Esophagus squamous epithelium (tissue), 5 donors: ENCODE data around the gene RIOX2. TPM values are rescaled to one million over a fixed set of nuclear protein-coding genes. Genes with fewer than 3 reads are reported as not detected.

ENCODE experiments used
- DNase-seq: peaks from one replicate; lab custom pipeline; 2025; lab: John Stamatoyannopoulos, UW
- H3K27ac ChIP-seq, 4 donors: fragments of 200-600 bp; sonication (generic); one replicate each; pipeline ENCODE4 v1.5.1; 2016 to 2019; ENCODE audit warnings: mild to moderate bottlenecking in 1 of 4
- H3K27me3 ChIP-seq, 4 donors: fragments of 200-600 bp; sonication (generic); 1 replicate in 3 of 4; 2 replicates in 1 of 4; pipeline versions ENCODE4 v1.5.1 to v1.6.0; 2017 to 2021; ENCODE audit warnings: antibody characterized with exemption in 1 of 4
- H3K36me3 ChIP-seq, 3 donors: fragments of 200-600 bp; sonication (generic); one replicate each; pipeline ENCODE4 v1.5.1; 2016 to 2019
- H3K4me1 ChIP-seq, 3 donors: fragments of 200-600 bp; sonication (generic); one replicate each; pipeline ENCODE4 v1.5.1; 2017 to 2019
- H3K4me3 ChIP-seq, 4 donors: fragments of 200-600 bp; sonication (generic); 1 replicate in 3 of 4; 2 replicates in 1 of 4; pipeline ENCODE4 v1.5.1; 2016 to 2019; ENCODE audit warnings: mild to moderate bottlenecking in 2 of 4, moderate library complexity in 1 of 4
- H3K9me3 ChIP-seq, 3 donors: fragments of 200-600 bp; sonication (generic); one replicate each; pipeline ENCODE4 v1.5.1; 2016 to 2019
- POLR2A ChIP-seq, 4 donors: fragments of 450-650 bp; IDR thresholded peaks; one replicate each; pipeline ENCODE4 v1.6.1; 2017; ENCODE audit warnings: antibody characterized with exemption in 4 of 4, mild to moderate bottlenecking in 4 of 4, moderate library complexity in 3 of 4
- WGBS, 2 donors: methylation state at CpG; one replicate each; pipeline ENCODE4 v1.1.5; 2018; 5-methylcytosine and 5-hydroxymethylcytosine counted together
- intact Hi-C: fragments of 100-400 bp; cut with DNase I; formaldehyde crosslinking; loops from one replicate; pipeline ENCODE4 v1.15.0; 2022
- total RNA-seq, 4 donors: library from RNA; depleted of rRNA; stranded (reverse); fragments of >200 nt; gene quantifications; one replicate each; pipeline ENCODE4 v1.1.0, GENCODE V29; 2016
- TF ChIP-seq, protein P1 (sequence below), 6 experiments: fragments of 450-650 bp in 4 of 6; fragments of 200-600 bp in 2 of 6; sonication (generic) in 2 of 6; IDR thresholded peaks; one replicate each; pipeline ENCODE4 v1.5.1; 2016 to 2019; ENCODE audit warnings: antibody characterized with exemption in 6 of 6, mild to moderate bottlenecking in 4 of 6, moderate library complexity in 4 of 6
- donor health status: DM: yes; HTN: yes; CAD: no.

The RIOX2 gene
- total RNA-seq, 4 donors from 2014 or later: 26.7 to 45.6 (median 41.1) TPM

- H3K4me1 ChIP-seq: peaks cover 0 to 29% (median 0%) of the 10 kb centered on the region in 3 donors
- TF ChIP-seq POLR2A (IDR thresholded peaks at IDR 0.05): no peak
These were observed 9.7 kb upstream of the RIOX2 start for GRCh38 chr3:97981886-97982285.

GRCh38 chr3:97979610-97980009 lies 7.4 kb upstream of the RIOX2 start:
- Histone ChIP-seq H3K27ac (no peak overlapping the region), H3K36me3 (no peaks in the 10 kb centered on the region), H3K27me3 (no peaks in the 10 kb centered on the region), H3K4me3 (no peak overlapping the region), H3K9me3 (no peaks in the 10 kb centered on the region), H3K4me1 (peaks cover 0 to 29% (median 0%) of the 10 kb centered on the region in 3 donors)
- no peak for DNase-seq
- intact Hi-C loops: loop anchor here (5.0 kb wide), 1 partner anchor 33 kb away; no protein-coding TSS in a partner anchor
- TF ChIP-seq, protein P1, sequence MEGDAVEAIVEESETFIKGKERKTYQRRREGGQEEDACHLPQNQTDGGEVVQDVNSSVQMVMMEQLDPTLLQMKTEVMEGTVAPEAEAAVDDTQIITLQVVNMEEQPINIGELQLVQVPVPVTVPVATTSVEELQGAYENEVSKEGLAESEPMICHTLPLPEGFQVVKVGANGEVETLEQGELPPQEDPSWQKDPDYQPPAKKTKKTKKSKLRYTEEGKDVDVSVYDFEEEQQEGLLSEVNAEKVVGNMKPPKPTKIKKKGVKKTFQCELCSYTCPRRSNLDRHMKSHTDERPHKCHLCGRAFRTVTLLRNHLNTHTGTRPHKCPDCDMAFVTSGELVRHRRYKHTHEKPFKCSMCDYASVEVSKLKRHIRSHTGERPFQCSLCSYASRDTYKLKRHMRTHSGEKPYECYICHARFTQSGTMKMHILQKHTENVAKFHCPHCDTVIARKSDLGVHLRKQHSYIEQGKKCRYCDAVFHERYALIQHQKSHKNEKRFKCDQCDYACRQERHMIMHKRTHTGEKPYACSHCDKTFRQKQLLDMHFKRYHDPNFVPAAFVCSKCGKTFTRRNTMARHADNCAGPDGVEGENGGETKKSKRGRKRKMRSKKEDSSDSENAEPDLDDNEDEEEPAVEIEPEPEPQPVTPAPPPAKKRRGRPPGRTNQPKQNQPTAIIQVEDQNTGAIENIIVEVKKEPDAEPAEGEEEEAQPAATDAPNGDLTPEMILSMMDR (IDR thresholded peaks at IDR 0.05): no peak
- TF ChIP-seq POLR2A (IDR thresholded peaks at IDR 0.05): no peak
- 77 to 80% methylated on average over 2 to 3 of the region's 3 CpGs for WGBS, 2 donors

More at GRCh38 chr3:97981886-97982285, 9.7 kb upstream of the RIOX2 start:
- Histone ChIP-seq H3K9me3 (no peaks in the 10 kb centered on the region), H3K36me3 (no peaks in the 10 kb centered on the region), H3K4me3 (no peak overlapping the region), H3K27me3 (no peaks in the 10 kb centered on the region), H3K27ac (peak overlapping the region in 2 of 4 donors; percentile 22 to 34)
- no peak for DNase-seq
- WGBS, 2 donors: 43 to 44% methylated on average over 3 of the region's 3 CpGs
- intact Hi-C loops: no loop called here

- no peaks in the 10 kb centered on the region for H3K9me3 ChIP-seq
- H3K27me3 ChIP-seq: no peaks in the 10 kb centered on the region
- H3K4me1 ChIP-seq: peaks cover 7 to 20% (median 12%) of the 10 kb centered on the region in 3 donors
- WGBS, 2 donors: 67 to 80% methylated on average over 1 of the region's 1 CpG
- TF ChIP-seq POLR2A (IDR thresholded peaks at IDR 0.05): no peak
- TF ChIP-seq, protein P1 (IDR thresholded peaks at IDR 0.05): no peak
- H3K27ac ChIP-seq: no peak overlapping the region
- H3K36me3 ChIP-seq: no peaks in the 10 kb centered on the region
- intact Hi-C loops: loop anchor here (5.0 kb wide), 1 partner anchor 37 kb away; no protein-coding TSS in a partner anchor
- DNase-seq: no peak
- H3K4me3 ChIP-seq: no peak overlapping the region
These were observed 3.2 kb upstream of the RIOX2 start for GRCh38 chr3:97975466-97975865.

- Histone ChIP-seq H3K27me3 (no peaks in the 10 kb centered on the region), H3K9me3 (no peaks in the 10 kb centered on the region), H3K36me3 (no peaks in the 10 kb centered on the region), H3K4me1 (peaks cover 11 to 24% (median 14%) of the 10 kb centered on the region in 3 donors), H3K27ac (no peak overlapping the region), H3K4me3 (no peak overlapping the region)
- intact Hi-C loops: loop anchor here (5.0 kb wide), 1 partner anchor 37 kb away; no protein-coding TSS in a partner anchor
- 59 to 79% methylated on average over 3 of the region's 3 CpGs for WGBS, 2 donors
- TF ChIP-seq POLR2A (IDR thresholded peaks at IDR 0.05): no peak
- TF ChIP-seq, protein P1 (IDR thresholded peaks at IDR 0.05): no peak
- DNase-seq: no peak
These were observed 2.8 kb upstream of the RIOX2 start for GRCh38 chr3:97974996-97975395.

GRCh38 chr3:97972976-97973375 lies 745 bp upstream of the RIOX2 start:
- Histone ChIP-seq H3K4me3 (peak overlapping the region in 3 of 4 donors; percentile 77 to 92 (median 85)), H3K36me3 (no peaks in the 10 kb centered on the region), H3K27me3 (no peaks in the 10 kb centered on the region), H3K4me1 (peaks cover 14 to 44% (median 18%) of the 10 kb centered on the region in 3 donors), H3K9me3 (no peaks in the 10 kb centered on the region), H3K27ac (peak overlapping the region; percentile 92 to 97 (median 96))
- no peak for TF ChIP-seq POLR2A (IDR thresholded peaks at IDR 0.05)
- TF ChIP-seq, protein P1 (IDR thresholded peaks at IDR 0.05): no peak
- WGBS, 2 donors: 96 to 98% methylated on average over 9 of the region's 9 CpGs
- intact Hi-C loops: no loop called here
- DNase-seq: no peak
